Measurements from ENCODE around the gene PLXNC1.

GRCh38 chr12:94255006-94255405, 106.6 kb downstream of the PLXNC1 start:
- TF ChIP-seq CTCF (IDR thresholded peaks at IDR 0.05; ENCODE audit: low read length) (no peak), EZH2 (IDR thresholded peaks at IDR 0.05; ENCODE audit: borderline replicate concordance, low read length) (no peak)

Measured in OCI-LY1 (cell line).